ENCODE results near the gene EIF5AL1.
"Not testable (repeated sequence)": the region's sequence is repeated elsewhere in the genome, so short reads cannot be mapped to it uniquely, and the experiment has no call there.

The EIF5AL1 gene

GRCh38 chr10:79511891-79512583, at the start of gene EIF5AL1:
Gene EIF5AL1, plus strand, starts transcription at chr10:79512533. Its CDS starts 117 bp downstream, at chr10:79512650.
- DNase-seq (ENCODE audit: low read depth in 2 of 2), result not testable (repeated sequence)

DNA sequence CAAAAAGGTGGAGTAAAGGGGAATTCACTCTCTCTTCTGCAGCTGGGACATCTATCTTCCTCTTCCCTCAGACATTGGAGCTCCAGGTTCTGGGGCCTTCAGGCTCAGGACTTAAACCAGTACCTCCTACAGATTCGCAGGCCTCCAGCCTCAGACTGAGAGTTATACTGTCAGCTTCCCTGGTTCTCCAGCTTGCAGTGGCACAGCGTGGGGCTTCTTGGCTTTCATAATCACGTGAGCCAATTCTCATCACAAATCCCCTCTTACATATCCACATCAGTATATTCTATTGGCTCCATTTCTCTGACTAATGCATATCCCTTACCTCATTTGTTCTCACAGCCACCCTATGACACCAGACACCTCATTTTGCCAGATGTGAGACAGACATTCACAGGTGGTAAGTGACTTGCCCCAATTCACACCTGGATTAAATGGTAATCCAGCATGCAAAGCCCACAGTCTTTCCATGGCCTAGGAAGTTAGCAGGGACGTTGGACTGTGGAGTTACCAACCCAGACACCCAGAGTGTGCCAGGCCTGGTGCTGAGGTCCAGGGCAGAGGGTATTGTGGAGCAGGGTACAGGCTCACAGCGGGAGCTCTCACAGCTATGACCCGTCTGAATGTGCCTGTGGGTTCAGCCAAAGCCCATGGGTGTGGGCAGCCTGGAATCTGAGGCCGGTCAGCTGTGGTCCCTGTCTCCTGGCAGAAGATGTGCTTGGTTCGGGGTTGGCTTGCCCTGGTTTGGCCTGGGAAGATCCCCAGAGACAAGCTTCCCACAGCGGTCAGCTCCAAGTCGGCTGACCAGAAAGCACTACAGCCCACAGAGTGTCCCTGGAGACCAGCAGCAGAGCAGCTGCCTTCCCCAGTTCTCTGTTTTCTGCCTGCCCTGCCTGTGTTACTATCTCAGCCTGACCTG, 48.5 kb upstream of the EIF5AL1 start:
- DNase-seq (ENCODE audit: low read depth in 2 of 2), result no peak

GRCh38 chr10:79465341-79465740, 47.0 kb upstream of the EIF5AL1 start:
- no peak for DNase-seq (ENCODE audit: low read depth in 2 of 2)

GRCh38 chr10:79468015-79468560, 44.2 kb upstream of the EIF5AL1 start:
- no peak for DNase-seq (ENCODE audit: low read depth in 2 of 2)

DNA sequence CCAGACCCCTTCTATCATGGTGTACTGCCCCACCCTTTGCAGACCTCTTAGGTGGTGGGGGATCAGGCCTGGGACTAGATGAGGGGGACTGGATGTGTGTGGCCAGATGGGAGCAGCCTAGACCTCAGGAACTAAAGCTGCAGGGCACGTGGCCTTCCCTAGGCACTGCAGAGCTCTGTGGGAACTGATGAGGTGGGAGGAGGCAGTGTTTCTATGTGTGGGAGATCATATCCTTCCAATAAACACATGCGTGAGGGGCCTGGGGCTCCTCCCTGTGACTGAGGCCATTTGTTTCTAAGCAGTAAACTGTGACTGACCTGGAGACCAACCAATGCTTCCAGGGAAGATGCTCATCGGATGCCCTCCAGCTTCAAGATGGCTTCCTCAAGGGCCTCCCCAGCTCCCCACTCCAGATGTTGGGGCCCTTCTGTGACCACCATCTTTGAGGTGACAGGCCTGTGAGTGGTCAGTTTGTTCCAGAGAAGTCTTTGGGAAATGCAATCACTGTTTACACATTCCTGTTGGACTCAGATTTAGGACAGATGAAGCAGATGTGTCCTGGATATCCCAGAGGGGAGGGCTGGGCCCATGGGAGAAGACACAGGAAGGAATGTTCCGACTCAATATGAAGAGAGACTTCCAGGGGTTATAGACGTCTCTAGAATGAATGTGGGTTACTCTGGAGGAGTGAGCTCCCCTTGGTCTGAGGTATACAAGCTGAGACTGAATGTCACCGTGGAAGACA, 43.3 kb upstream of the EIF5AL1 start:
- DNase-seq (ENCODE audit: low read depth in 2 of 2), result no peak

DNA sequence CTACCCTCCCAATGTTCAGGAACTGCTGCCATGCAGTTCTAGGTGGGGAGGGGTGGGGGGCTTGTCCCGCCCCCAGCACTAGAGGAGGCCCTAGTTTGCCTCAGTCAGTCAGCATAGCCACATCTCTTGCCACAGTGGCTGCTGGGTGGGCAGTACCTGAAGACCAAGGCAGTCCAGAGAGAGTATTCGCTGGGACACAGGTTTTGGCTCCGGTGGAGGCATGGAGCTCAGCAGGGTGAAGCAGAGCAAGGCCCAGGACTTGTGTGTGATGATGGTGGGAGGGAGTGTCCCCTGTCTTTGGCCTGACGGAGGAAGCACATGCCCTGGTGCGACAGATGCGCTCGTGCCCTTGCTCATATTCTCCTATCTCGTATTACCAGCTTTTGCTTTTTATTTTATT, 42.2 kb upstream of the EIF5AL1 start:
- DNase-seq (ENCODE audit: low read depth in 2 of 2), result no peak

DNA sequence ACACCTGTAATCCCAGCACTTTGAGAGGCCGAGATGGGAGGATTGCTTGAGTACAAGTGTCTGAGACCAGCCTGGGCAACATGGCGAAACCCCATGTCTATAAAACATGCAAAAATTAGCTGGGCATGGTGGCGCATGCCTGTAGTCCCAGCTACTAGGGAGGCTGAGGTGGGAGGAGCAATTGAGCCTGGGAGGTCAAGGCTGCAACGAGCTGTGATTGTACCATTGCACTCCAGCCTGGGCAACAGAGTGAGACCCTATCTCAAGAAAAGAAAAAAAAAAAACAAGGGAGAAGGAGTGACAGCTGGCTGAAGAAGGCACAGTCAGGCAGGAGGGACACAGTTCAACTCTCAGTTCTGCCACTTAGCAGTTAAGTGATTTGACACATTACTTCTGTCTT, 40.6 kb upstream of the EIF5AL1 start:
- DNase-seq (ENCODE audit: low read depth in 2 of 2), result no peak

DNA sequence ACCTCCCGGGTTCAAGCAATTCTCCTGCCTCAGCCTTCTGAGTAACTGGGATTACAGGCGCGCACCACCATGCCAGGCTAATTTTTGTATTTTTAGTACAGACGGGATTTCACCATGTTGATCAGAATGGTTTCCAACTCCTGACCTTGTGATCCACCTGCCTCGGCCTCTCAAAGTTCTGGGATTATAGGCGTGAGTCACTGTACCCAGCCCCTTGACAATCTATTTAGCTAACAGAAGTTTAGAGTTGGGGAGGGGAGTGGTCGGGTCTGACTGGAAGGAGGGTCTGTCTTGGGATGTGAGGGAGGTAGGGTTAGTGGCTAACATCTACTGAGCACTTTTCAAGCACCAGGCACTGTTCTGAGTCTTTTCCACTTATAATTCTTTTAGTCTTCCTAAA, 39.9 kb upstream of the EIF5AL1 start:
- no peak for DNase-seq (ENCODE audit: low read depth in 2 of 2)

DNA sequence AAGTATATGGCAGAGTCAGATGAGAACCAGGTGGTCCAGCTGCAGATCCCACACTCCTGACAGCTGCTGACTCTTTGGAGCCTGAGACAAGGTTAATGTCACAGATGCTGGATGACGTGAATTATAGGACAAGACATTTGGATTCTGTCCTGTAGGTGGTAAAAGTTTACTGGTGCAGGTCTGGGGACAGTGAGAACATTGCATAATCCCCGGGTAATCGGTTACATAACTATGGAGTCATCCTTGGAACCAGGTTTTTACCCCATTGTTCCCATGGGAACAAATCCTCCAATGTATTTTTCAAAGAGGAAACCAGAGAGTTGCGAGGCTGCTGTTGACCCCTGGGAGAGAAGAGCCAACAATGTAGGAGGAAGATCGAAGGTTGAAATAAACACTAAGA, 39.4 kb upstream of the EIF5AL1 start:
- no peak for DNase-seq (ENCODE audit: low read depth in 2 of 2)

DNA sequence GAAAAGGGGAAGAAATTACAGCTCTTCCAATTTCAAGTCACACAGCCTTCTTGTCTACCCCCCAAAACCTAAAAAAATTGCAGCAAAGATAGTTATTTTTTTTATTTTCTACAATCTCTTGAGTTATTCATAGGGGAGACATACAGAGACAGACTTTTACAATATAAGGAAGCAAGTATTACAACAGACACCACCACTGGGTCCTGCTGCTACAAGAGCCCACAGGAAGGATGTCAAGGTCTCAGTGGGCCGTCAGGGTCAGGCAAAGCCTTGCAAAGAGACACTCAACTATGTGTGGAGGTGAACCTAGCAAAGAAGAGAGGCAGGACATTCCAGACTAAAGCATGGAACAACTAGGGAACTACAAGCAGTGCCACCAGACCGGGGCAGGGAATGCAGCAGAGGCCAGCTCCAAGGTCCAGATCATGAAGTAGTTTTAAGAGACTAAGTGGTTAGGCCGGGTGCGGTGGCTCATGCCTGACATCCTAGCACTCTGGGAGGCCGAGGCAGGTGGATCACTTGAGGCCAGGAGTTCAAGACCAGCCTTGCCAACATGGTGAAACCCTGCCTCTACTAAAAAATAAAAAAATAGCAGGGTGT, 38.7 kb upstream of the EIF5AL1 start:
- no peak for DNase-seq (ENCODE audit: low read depth in 2 of 2)

- DNase-seq (ENCODE audit: low read depth in 2 of 2), result no peak
These were observed 37.1 kb upstream of the EIF5AL1 start for GRCh38 chr10:79475119-79475653.

DNA sequence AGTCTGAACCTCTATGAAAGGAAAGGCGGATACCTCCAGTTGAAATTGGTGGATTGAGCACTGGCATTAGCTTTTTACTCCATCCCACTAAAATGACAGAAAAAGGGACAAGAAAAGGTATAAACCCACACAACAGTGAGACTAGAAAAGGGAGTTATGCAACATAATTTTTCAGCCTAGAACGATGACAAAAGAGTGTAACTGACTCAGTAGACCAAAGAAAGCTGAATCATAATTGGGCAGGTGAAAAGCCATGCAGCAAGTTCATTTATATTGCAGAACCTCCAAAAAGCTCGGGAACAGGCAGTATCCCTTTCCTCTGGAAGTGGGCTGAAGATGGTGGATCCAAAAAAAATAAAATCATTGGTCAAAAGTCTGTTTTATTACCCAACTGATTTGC, 36.5 kb upstream of the EIF5AL1 start:
- DNase-seq (ENCODE audit: low read depth in 2 of 2), result no peak

- DNase-seq (ENCODE audit: low read depth in 2 of 2), result no peak
These were observed 35.7 kb upstream of the EIF5AL1 start for GRCh38 chr10:79476645-79477044.

DNA sequence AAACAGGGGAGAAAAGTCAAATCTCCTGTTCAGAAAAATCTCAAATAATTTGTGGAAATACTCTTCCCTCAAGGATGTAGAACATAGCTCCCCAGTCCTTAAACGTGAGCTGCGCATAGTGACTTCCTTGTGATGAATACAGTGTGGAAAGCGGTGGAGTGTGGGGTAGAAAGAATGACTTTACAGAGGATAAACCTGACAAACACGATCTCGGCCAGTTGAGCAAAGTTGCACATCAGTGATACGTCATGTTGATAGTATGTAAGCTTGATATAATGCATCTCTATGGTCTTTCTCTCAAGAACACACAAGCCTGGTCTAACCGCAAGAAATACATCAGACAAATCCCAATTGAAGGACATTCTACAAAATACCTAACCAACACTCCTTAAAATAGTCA, 34.9 kb upstream of the EIF5AL1 start:
- no peak for DNase-seq (ENCODE audit: low read depth in 2 of 2)

DNA sequence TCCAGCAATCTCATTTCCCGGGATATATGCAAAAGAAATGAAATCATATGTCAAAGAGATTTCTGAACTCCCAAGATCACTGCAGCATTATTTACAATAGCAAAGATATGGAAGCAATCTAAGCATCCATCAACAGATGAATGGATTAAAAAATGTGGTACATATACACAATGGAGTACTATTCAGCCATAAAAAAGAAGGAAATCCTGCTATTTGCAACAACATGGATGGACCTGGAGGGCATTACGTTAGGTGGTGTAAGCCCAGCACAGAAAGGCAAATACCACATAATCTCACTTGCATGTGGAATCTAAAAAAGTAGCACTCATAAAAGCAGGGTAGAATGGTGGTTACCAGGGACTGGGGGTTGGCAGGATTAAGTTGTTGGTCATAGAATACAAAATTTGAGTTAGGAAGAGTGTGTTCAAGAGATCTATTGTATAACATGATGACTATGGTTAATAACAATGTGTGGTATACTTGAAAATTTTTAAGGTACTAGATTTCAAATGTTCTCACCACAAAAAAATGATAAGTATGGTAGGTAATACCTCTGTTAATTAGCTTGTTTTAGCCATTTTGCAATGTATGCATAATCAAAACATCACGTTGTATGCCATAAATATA, 32.9 kb upstream of the EIF5AL1 start:
- no peak for DNase-seq (ENCODE audit: low read depth in 2 of 2)

- no peak for DNase-seq (ENCODE audit: low read depth in 2 of 2)
These were observed 30.0 kb upstream of the EIF5AL1 start for GRCh38 chr10:79482304-79482703.

GRCh38 chr10:79482741-79483140, 29.6 kb upstream of the EIF5AL1 start:
- DNase-seq (ENCODE audit: low read depth in 2 of 2), result no peak

- no peak for DNase-seq (ENCODE audit: low read depth in 2 of 2)
These were observed 29.0 kb upstream of the EIF5AL1 start for GRCh38 chr10:79483299-79483698.

- DNase-seq (ENCODE audit: low read depth in 2 of 2), result peak; percentile 78 to 80
These were observed 28.4 kb upstream of the EIF5AL1 start for GRCh38 chr10:79483948-79484347.

- no peak for DNase-seq (ENCODE audit: low read depth in 2 of 2)
These were observed 27.9 kb upstream of the EIF5AL1 start for GRCh38 chr10:79484476-79484875.
